CD4-positive, alpha-beta T cell treated with Interleukin-6 for 4 hours (primary cell): ENCODE results near the gene AMZ1.
"Not testable (repeated sequence)": the region's sequence is repeated elsewhere in the genome, so short reads cannot be mapped to it uniquely, and the experiment has no call there.

Source experiments
- DNase-seq: peaks from one replicate; pipeline ENCODE4 v3.0.0-alpha.2; 2020; ENCODE audit warnings: mixed read lengths

The AMZ1 gene

GRCh38 chr7:2729893-2730716 is 42.1 kb downstream of the AMZ1 start:
- no peak for DNase-seq

- DNase-seq: no peak
These were observed 43.1 kb downstream of the AMZ1 start for GRCh38 chr7:2730846-2731770.

DNA sequence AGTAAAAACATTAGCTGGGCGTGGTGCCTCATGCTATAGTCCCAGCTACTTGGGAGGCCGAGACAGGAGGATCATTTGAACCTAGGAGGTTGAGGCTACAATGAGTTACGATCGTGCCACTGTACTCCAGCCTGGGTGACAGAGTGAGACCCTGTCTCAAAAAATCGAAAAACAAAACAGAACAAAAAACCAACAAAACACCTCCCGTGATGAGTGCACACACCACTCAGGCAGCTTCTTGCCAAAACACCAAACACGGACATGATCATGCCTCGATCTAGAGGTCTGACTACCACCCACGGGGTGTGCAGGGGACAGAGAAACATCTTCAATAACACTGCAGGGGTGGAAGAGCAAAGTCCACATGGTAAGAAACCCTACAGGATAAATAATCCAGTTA is 44.4 kb downstream of the AMZ1 start:
- DNase-seq: no peak

GRCh38 chr7:2732959-2733584 is 45.1 kb downstream of the AMZ1 start:
- no peak for DNase-seq

GRCh38 chr7:2734084-2734686 is 46.2 kb downstream of the AMZ1 start:
- no peak for DNase-seq

DNA sequence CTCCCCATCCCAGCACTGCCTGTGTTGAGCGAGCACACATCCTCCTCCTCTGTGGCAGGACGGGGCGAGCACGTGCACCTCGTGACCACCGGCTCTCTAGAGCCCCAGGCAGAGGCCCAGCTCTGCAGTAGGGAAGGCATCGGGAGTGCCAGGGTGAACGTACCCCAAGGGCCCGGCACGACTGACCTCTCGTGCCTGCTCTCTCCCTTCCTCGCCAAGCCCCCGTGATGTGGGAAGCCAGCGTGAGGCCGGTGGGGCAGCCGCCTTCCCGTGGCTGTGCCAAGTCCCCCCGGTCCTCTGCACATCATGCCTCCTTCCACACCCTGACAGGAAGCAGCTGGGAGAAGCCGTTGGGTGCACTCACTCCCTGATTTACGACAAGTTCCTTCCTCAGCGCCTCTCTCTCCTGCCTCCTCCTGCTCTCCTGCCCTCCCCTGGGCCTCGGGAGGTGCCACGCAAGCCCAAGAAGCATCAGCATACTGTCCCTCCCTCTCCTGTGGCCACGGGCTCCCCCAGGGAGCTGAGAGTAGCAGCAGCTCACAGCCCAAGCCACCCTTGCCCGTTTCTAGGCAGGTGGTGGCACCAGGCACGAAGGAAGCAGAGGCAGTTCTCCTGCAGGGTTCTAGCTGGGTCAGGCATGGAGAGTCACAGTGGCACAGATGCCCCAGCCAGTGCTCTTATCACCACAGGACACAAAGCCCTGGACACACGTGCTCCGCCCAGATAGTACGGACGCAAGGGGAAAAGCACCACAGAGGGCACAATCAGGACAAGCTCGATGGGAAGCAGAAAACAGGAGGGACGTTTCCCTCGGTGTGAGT is 47.0 kb downstream of the AMZ1 start:
- DNase-seq: no peak

DNA sequence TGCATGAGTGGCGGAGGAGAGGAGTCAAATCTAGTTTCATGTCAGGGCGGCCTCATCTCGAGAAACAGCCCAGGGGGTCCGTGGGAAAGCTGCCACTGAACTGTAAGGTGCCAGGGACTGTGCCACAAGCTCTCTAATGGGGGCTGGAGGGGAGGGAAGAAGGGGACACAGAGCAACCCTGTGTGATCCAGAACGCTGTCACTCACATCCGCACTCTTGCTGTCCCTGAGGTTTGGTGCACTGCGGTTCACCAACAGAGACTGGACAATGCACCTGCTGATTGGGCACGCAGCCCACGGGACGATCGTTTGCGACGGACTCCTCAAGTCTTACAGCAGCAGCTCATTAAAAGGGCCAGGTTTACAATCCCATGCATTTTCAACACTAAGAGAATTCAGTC is 47.7 kb downstream of the AMZ1 start:
- no peak for DNase-seq

DNA sequence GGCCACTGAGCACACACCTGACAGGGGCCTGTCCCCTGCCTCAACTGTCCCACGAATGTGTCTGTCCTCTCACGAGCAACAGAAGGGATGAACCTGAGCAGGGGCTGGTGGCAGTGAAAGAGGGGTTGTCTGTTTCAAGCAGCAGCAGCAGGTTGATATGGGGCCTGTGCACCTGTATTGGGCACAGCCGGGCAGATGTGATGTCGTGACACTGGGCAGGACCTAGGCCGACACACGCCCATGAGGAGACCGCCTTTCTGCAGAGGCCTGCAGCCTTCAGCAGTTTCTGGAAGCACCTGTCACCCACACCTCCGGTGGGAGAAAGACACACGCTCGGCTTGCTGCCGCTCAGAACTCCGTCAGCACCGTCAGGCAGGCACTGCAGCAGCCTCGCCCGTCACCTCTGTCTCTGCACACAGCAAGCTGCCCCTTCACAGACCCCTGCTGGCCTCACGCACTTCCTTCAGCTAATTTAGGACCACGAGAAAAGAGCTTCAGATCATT is 48.5 kb downstream of the AMZ1 start:
- no peak for DNase-seq

DNA sequence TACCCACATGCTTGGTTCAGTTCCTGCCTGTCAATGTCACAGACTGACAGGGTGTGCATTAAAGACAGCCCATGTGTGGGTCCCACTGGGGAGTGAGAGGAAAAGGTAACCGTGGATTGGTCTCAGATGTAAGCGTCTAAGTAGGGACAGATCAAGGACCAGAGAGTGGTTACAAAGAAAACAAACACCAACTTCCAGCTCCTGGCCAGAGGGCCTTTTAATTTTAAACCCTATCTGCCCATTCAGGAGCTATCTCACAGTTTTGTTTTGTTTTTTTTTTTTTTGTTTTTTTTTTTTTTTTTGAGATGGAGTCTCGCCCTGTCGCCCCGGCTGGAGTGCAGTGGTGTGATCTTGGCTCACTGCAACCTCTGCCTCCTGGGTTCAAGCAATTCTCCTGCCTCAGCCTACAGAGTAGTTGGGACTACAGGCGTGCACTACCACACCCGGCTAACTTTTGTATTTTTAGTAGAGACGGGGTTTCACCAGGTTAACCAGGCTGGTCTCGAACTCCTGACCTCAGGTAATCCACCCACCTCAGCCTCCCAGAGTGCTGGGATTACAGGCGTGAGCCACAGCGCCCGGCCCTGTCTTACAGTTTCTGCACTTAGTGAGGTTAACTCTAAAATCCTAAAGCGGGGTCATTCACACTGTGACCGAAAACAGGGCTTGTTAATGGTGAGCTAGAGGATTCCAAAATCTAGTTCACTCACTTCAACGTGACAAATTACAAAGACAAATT is 49.2 kb downstream of the AMZ1 start:
- not testable (repeated sequence) for DNase-seq

DNA sequence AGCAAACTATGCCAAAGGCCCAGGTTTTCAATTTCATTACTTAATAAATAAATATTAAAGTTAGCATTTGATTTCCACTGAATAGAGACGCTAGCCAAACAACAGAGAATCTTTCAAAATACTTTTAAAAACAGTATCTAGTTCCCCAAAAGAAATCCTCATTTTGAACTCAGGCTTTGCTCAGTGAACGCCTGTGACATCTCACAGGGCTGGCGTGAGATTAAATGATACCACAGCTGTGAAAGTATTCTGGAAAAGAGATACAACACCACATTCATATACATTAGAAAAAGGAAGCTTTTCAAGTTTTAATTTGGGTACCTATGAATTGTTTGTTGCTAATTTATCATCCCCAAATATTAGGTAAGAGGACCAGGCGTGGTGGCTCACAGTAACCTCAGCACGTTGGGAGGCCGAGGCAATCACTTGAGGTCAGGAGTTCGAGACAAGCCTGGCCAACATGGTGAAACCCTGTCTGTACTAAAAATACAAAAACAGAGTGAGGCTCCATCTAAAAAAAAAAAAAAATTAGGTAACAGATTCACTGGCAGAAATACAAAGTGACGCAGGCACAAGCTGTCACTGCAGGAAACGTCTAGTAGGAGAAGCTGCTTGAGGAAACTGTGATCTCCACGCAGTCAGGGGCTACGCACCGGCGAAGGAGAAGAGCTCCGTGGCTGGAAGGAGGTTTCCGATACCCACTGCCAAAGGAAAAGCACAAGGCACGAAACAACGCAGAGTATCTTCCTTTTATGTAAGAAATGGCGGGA is 50.0 kb downstream of the AMZ1 start:
- DNase-seq: no peak

- DNase-seq: no peak
These were observed 51.0 kb downstream of the AMZ1 start for GRCh38 chr7:2738766-2739549.

DNA sequence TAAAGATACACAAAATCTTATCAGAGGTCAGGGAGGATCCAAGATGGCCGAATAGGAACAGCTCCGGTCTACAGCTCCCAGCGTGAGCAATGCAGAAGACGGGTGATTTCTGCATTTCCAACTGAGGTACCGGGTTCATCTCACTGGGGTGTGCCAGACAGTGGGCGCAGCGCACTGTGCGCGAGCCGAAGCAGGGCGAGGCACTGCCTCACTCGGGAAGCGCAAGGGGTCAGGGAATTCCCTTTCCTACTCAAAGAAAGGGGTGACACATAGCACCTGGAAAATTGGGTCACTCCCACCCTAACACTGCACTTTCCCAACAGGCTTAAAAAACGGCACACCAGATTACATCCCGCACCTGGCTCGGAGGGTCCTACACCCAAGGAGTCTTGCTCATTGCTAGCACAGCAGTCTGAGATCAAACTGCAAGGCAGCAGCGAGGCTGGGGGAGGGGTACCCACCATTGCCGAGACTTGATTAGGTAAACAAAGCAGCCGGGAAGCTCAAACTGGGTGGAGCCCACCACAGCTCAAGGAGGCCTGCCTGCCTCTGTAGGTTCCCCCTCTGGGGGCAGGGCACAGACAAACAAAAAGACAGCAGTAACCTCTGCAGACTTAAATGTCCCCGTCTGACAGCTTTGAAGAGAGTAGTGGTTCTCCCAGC is 55.7 kb downstream of the AMZ1 start:
- DNase-seq: not testable (repeated sequence)

GRCh38 chr7:2748684-2749083 is 60.7 kb downstream of the AMZ1 start:
- not testable (repeated sequence) for DNase-seq

GRCh38 chr7:2750004-2750407 is 62.0 kb downstream of the AMZ1 start:
- no peak for DNase-seq

DNA sequence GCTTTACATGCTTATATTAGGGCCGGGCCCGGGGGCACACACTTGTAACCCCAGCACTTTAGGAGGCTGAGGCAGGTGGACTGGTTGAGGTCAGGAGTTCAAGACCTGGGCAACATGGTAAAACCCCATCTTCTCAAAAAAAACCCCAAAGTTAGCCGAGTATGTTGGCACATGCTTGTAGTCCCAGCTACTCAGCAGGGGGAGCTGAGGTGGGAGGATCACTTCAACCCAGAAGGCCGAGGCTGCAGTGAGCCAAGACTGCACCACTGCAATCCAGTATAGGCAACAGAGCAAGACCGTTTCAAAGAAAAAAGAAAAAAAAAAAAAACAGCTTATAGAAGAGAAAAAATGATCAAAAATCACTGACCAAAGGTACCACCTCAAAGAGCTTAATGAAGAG is 63.1 kb downstream of the AMZ1 start:
- no peak for DNase-seq

DNA sequence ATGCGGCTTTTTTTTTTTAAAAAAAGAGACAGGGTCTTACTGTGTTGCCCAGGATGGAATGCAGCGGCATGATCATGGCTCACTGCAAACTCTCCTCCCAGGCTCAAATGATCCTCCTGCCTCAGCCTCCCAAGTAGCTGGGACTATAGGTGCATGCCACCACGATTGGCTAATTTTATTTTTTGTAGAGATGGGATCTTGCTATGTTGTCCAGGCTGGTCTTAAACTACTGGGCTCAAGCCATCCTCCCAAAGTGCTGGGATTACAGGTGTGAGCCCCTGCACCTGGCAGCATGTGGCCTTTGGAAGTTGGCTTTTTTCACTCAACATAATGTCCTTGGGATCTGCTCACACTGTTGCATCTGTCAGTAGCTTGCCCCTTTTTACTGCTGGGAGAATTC is 65.1 kb downstream of the AMZ1 start:
- DNase-seq: no peak

DNA sequence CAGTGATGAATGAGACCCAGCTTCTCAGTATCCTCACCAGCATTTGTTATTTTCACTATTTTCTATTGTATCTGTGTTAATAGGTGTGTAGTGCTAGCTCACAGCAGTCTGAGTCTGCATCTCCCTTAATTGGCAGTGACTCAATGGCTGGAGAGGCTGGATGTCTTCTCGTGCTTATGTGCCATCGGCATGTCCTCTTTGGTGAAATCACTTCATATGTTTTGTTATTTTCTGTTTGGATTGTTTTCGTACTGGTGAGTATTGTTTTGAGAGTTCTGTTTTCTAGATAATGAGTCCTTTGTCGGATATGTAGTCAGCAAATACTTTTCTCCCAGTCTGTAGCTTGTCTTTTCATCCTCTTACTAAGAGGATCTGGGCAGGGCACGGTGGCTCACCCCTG is 66.1 kb downstream of the AMZ1 start:
- no peak for DNase-seq

DNA sequence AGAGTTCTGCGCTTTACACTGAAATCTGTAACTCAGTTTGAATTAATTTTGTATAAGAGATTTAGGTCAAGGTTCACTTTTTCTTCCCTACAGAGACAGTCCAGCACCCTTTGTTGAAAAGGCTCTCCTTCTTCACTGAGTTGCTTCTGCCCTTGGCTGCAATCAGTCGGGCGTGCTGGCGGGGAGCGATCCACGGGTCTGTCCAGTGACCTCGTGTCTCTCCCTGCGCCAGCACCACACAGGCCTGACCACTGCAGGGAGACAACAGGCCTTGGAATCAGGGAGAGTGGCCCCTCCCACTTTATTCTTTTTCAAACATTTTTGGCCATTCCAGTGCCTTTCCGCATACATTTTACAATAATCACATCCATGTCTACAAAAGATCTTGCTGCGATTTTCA is 66.9 kb downstream of the AMZ1 start:
- DNase-seq: no peak

DNA sequence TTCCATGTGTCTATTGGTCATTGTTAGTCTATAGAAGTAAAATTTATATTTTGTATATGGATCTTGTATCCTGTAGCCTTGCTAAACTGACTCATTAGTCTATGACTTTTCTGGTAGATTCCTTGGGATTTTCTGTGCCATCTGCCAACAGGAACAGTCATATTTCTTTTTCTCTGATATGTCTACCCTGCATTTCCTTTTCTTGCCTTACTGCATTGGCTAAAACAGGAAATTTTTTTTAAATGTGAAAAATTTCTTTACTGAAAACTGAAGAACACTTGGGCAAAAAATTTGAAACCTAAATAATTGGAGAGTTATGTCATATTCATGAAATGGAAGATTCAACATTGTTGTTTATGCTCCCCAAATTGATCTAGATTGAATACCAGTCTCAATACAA is 67.5 kb downstream of the AMZ1 start:
- DNase-seq: no peak
